GM21737 (cell line): Measurements from ENCODE around the gene DLEC1.
"Not testable (repeated sequence)": the region's sequence is repeated elsewhere in the genome, so short reads cannot be mapped to it uniquely, and the experiment has no call there.

Experiments
- ATAC-seq: cut with Tn5 transposase; IDR thresholded peaks from one replicate; pipeline ENCODE4 v1.9.1; 2021; ENCODE audit warnings: mild to moderate bottlenecking, moderate library complexity; ENCODE audit not compliant: unreplicated experiment

The DLEC1 gene

GRCh38 chr3:38152609-38153008 is 113.6 kb downstream of the DLEC1 start:
- no peak for ATAC-seq

- no peak for ATAC-seq
Measured at GRCh38 chr3:38153221-38153620, 114.2 kb downstream of the DLEC1 start.

GRCh38 chr3:38154033-38154494 is 115.1 kb downstream of the DLEC1 start:
- no peak for ATAC-seq

- ATAC-seq, result no peak
Measured at GRCh38 chr3:38154625-38155255, 115.7 kb downstream of the DLEC1 start.

GRCh38 chr3:38155825-38156224 is 116.8 kb downstream of the DLEC1 start:
- no peak for ATAC-seq

- ATAC-seq, result no peak
Measured at GRCh38 chr3:38157117-38157516, 118.1 kb downstream of the DLEC1 start.

GRCh38 chr3:38157595-38157994 is 118.6 kb downstream of the DLEC1 start:
- ATAC-seq, result no peak

GRCh38 chr3:38158472-38158871 is 119.5 kb downstream of the DLEC1 start:
- no peak for ATAC-seq

GRCh38 chr3:38160704-38161103 is 121.7 kb downstream of the DLEC1 start:
- ATAC-seq, result not testable (repeated sequence)

- no peak for ATAC-seq
Measured at GRCh38 chr3:38163117-38163840, 124.3 kb downstream of the DLEC1 start.

GRCh38 chr3:38163841-38164642 is 125.0 kb downstream of the DLEC1 start:
- ATAC-seq, result no peak

GRCh38 chr3:38164643-38164951 is 125.6 kb downstream of the DLEC1 start:
- no peak for ATAC-seq

GRCh38 chr3:38164952-38165721 is 126.1 kb downstream of the DLEC1 start, which contains the start of gene OXSR1:
Gene OXSR1, plus strand, starts transcription at chr3:38165537. Its CDS starts 340 bp downstream, at chr3:38165877.
- ATAC-seq, result peak; percentile 89

GRCh38 chr3:38165722-38166387 is 126.8 kb downstream of the DLEC1 start:
- ATAC-seq, result no peak

GRCh38 chr3:38167591-38167990 is 128.6 kb downstream of the DLEC1 start:
- no peak for ATAC-seq

- ATAC-seq, result no peak
Measured at GRCh38 chr3:38168151-38169026, 129.4 kb downstream of the DLEC1 start.

GRCh38 chr3:38169027-38169317 is 130.0 kb downstream of the DLEC1 start:
- ATAC-seq, result no peak

- no peak for ATAC-seq
Measured at GRCh38 chr3:38170722-38171121, 131.7 kb downstream of the DLEC1 start.

- ATAC-seq, result no peak
Measured at GRCh38 chr3:38171622-38172021, 132.6 kb downstream of the DLEC1 start.
